GM23248 (cell line): ENCODE data around the gene TMEM150B. TPM values are rescaled to one million over a fixed set of nuclear protein-coding genes. Genes with fewer than 3 reads are reported as not detected.

Experiments used
- DNase-seq: peaks from one replicate; pipeline ENCODE4 v3.0.0-alpha.2; 2015
- H2AFZ ChIP-seq: fragments of 200-600 bp; sonication (generic); 2 replicates; pipeline ENCODE4 v1.6.1; 2016; ENCODE audit warnings: antibody characterized with exemption
- H3F3A ChIP-seq: fragments of 200-600 bp; sonication (generic); 2 replicates; pipeline ENCODE4 v1.6.1; 2016; ENCODE audit warnings: mild to moderate bottlenecking, antibody characterized with exemption, mixed run types; ENCODE audit not compliant: insufficient read depth
- H3K27ac ChIP-seq: fragments of 200-600 bp; sonication (generic); 2 replicates; pipeline ENCODE4 v1.5.1; 2016; ENCODE audit warnings: mild to moderate bottlenecking
- H3K27me3 ChIP-seq: fragments of 200-600 bp; sonication (generic); replicated peaks from 2 replicates; pipeline ENCODE4 v1.6.1; 2016; ENCODE audit warnings: mild to moderate bottlenecking; ENCODE audit not compliant: insufficient read depth
- H3K36me3 ChIP-seq: fragments of 200-600 bp; sonication (generic); 2 replicates; pipeline ENCODE4 v1.6.1; 2016; ENCODE audit warnings: low read depth, mild to moderate bottlenecking
- H3K4me1 ChIP-seq: fragments of 200-600 bp; sonication (generic); 2 replicates; pipeline ENCODE4 v1.6.1; 2016; ENCODE audit warnings: mild to moderate bottlenecking; ENCODE audit not compliant: insufficient read depth
- H3K4me2 ChIP-seq: fragments of 200-600 bp; sonication (generic); one replicate; pipeline ENCODE4 v1.6.1; 2016; ENCODE audit warnings: mild to moderate bottlenecking; ENCODE audit not compliant: unreplicated experiment
- H3K4me3 ChIP-seq: fragments of 200-600 bp; sonication (generic); 2 replicates; pipeline ENCODE4 v1.5.1; 2016; ENCODE audit warnings: mild to moderate bottlenecking
- H3K79me2 ChIP-seq: fragments of 200-600 bp; sonication (generic); 2 replicates; pipeline ENCODE4 v1.6.1; 2016; ENCODE audit warnings: mild to moderate bottlenecking; ENCODE audit not compliant: insufficient read depth
- H3K9ac ChIP-seq: fragments of 200-600 bp; sonication (generic); 2 replicates; pipeline ENCODE4 v1.6.1; 2016; ENCODE audit warnings: mild to moderate bottlenecking
- H3K9me2 ChIP-seq: fragments of 200-600 bp; sonication (generic); 2 replicates; pipeline ENCODE4 v1.6.1; 2016; ENCODE audit warnings: mixed run types, mild to moderate bottlenecking, moderate library complexity; ENCODE audit not compliant: insufficient read depth
- H3K9me3 ChIP-seq: fragments of 200-600 bp; sonication (generic); one replicate; pipeline ENCODE4 v1.6.1; 2017; ENCODE audit warnings: low read depth
- H4K20me1 ChIP-seq: fragments of 200-600 bp; sonication (generic); 2 replicates; pipeline ENCODE4 v1.6.0; 2016; ENCODE audit not compliant: insufficient read depth
- EZH2 ChIP-seq: fragments of 200-600 bp; sonication (generic); IDR thresholded peaks from 2 replicates; pipeline ENCODE4 v1.6.1; 2018; ENCODE audit warnings: antibody characterized with exemption, mild to moderate bottlenecking; ENCODE audit not compliant: insufficient read depth, poor library complexity, severe bottlenecking
- EZH2phosphoT487 ChIP-seq: fragments of 200-600 bp; sonication (generic); IDR thresholded peaks from 2 replicates; pipeline ENCODE4 v1.6.1; 2018; ENCODE audit warnings: antibody characterized with exemption, moderate library complexity, mild to moderate bottlenecking, low read depth; ENCODE audit not compliant: insufficient read depth
- WGBS, 2 experiments: methylation state at CpG; one replicate each; pipeline ENCODE4 v1.1.6; 2015 to 2017; ENCODE audit warnings: low lambda C conversion rate in 2 of 2, low coverage in 1 of 2; ENCODE audit errors: missing lambda C conversion rate in 2 of 2; 5-methylcytosine and 5-hydroxymethylcytosine counted together
- in situ Hi-C: fragments of 300-500 bp; cut with MboI; formaldehyde crosslinking; loops from 2 replicates; pipeline ENCODE4 v1.15.0; 2020
- polyA plus RNA-seq: library from polyadenylated mRNA; unstranded; fragments of >200 nt; fragmentation: Nextera tagmentation; extraction: Ambion mirVana; gene quantifications from 2 replicates; pipeline ENCODE4 v1.2.1, GENCODE V29; 2016
- total RNA-seq: library from RNA; depleted of rRNA; stranded (reverse); fragments of >200 nt; shearing (Covaris generic); gene quantifications from 2 replicates; pipeline ENCODE4 v1.2.3, GENCODE V29; 2014

The TMEM150B gene
- total and polyA plus RNA-seq, 2 experiments from 2014 or later, result not detected

DNA sequence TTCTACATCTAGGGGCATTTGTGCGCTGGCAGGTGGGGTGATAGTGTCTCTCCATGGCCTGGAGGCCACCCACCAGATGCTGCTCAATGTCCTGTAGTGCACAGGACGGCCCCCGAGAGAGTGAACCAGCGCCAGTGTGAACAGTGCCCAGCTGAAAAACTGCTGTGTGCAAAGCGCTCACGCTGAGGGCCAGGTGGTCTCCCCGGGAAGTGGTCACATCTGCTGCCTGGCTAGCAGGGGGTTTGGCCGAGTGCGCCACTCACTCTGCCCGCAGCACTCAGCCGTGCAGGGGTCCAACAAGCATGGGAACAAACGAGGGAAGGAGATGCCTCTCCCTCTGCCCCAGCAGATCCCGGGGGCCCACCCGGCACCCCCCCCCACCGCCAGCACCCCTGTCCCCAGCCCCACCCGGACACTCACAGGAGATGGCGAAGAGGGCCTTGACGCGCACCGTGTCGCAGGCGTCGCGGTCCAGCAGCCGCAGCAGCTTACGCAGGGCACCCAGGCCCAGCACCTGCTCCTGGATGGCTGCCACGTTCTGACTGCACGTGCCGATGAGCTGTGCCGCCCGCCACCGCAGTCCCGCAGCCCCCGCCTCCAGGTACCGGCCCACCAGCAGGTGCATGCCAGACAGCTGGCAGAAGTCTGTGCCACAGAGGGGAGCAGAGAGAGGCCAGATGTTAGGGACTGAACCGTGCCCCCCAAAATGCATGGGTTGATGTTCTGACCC lies 51.0 kb downstream of the TMEM150B start:
- Histone ChIP-seq H2AFZ (no peak overlapping the region), H3K4me2 (no peak overlapping the region), H3K79me2 (peaks cover 6% of the 10 kb centered on the region; the same call in 1 of the 2 replicates), H3K4me1 (peaks cover 5% of the 10 kb centered on the region; the same call in 1 of the 2 replicates), H3K27ac (no peak overlapping the region), H3K9me2 (no peaks in the 10 kb centered on the region), H3K9me3 (no peaks in the 10 kb centered on the region), H3K36me3 (no peaks in the 10 kb centered on the region), H3K9ac (no peak overlapping the region), H4K20me1 (no peaks in the 10 kb centered on the region), H3K4me3 (no peak overlapping the region), H3K27me3 (no peaks in the 10 kb centered on the region), H3F3A (no peaks in the 10 kb centered on the region)
- no peak for TF ChIP-seq EZH2
- TF ChIP-seq EZH2phosphoT487, result no peak
- DNase-seq, result no peak
- WGBS, 2 experiments, result 93 to 96% methylated on average over 15 to 32 of the region's 36 CpGs
- in situ Hi-C loops, result no loop called here

DNA sequence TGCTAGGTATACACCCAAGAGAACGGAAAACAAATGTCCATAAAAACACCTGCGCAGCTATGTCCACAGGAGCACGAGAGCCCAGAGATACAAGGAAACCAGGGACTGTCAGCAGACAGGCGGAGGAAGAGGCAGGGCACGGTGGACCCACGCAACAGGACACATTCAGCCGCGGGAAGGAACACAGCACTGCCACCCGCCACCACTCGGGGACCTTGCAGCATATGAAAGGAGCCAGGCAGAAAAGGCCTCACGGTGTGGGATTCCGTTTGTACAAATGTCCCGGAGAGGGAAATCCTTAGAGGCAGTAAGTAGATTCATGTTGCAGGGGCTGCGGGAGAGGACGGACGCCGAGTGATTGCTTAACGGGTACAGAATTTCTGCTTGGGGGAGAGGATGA lies 53.0 kb downstream of the TMEM150B start:
- H3K27me3 ChIP-seq, result no peaks in the 10 kb centered on the region
- no peak overlapping the region for H3K27ac ChIP-seq
- H3K4me1 ChIP-seq, result no peaks in the 10 kb centered on the region
- DNase-seq, result peak; percentile 11
- no peaks in the 10 kb centered on the region for H3K9me3 ChIP-seq
- H3K79me2 ChIP-seq, result no peaks in the 10 kb centered on the region
- H3K4me2 ChIP-seq, result no peak overlapping the region
- H3K9ac ChIP-seq, result no peak overlapping the region
- H3K4me3 ChIP-seq, result no peak overlapping the region
- in situ Hi-C loops, result no loop called here
- 96 to 97% methylated on average over 18 of the region's 18 CpGs for WGBS, 2 experiments
- no peaks in the 10 kb centered on the region for H3K9me2 ChIP-seq
- TF ChIP-seq EZH2 (no peak), EZH2phosphoT487 (no peak)
- no peaks in the 10 kb centered on the region for H3K36me3 ChIP-seq
- no peak overlapping the region for H2AFZ ChIP-seq
- H4K20me1 ChIP-seq, result no peaks in the 10 kb centered on the region
- no peaks in the 10 kb centered on the region for H3F3A ChIP-seq

DNA sequence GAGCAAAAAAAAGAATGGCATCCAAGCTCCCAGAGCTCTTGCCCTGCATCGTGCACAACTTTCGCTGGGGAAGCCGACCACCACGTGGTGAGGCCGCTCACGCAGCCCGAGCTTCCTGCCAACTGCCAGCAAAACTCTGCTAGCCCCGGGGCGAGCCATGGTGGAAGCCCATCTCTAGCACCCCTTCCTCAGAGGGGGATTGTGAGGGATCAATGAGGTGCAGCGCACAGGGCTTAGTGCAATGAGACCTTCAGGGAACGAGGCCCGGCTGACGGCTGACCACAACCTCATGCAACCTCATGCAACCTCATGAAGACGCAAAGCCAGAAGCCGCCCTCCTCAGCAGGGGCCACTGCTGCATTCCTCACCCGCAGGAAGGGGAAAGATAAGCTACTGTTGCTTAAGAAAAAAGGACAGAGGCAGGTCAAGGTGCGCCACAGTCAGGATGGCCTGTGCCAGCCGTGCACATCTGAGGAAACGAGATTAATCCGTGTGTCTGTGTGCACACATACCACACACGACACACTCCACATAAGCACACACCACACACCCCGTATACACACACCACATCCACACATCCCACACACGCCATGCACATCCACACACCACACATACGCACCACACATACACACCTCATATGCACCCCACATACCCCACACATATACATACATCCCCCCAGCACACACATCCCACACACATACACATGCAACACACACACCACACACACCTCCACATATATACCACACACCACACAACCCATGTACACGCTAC lies 54.8 kb downstream of the TMEM150B start:
- Histone ChIP-seq H3K9me2 (no peaks in the 10 kb centered on the region), H2AFZ (no peak overlapping the region), H3K79me2 (peaks cover 4% of the 10 kb centered on the region; the same call in 1 of the 2 replicates), H3K36me3 (no peaks in the 10 kb centered on the region), H3K9me3 (no peaks in the 10 kb centered on the region), H3K4me3 (no peak overlapping the region), H3K9ac (no peak overlapping the region), H4K20me1 (no peaks in the 10 kb centered on the region), H3F3A (no peaks in the 10 kb centered on the region), H3K4me2 (no peak overlapping the region), H3K27me3 (no peaks in the 10 kb centered on the region), H3K4me1 (no peaks in the 10 kb centered on the region), H3K27ac (no peak overlapping the region)
- 94% methylated on average over 24 to 25 of the region's 25 CpGs for WGBS, 2 experiments
- no peak for DNase-seq
- in situ Hi-C loops, result no loop called here
- no peak for TF ChIP-seq EZH2
- TF ChIP-seq EZH2phosphoT487, result no peak

DNA sequence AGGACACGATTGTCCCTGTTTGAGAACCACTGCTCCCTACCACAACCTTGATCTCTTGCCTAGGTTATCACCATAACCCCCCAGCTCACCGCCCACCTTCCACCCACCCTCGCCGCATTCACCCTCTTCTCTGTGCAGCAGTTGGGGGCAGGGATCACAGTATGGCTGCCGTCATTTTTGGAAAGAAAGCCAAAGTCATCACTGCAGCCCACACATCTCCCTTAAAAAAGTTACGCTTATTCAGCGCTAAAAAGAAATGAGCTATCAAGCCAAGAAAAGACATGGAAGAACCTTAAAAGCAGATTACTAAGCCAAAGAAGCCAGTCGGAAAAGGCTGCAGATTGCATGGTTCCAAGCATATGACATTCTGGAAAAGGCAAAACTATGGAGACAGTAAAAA lies 55.8 kb downstream of the TMEM150B start:
- 97 to 98% methylated on average over 8 of the region's 8 CpGs for WGBS, 2 experiments

More for the DNA sequence above, 55.8 kb downstream of the TMEM150B start:
- Histone ChIP-seq H3K27ac (no peak overlapping the region), H3K27me3 (no peaks in the 10 kb centered on the region), H3K9me2 (no peaks in the 10 kb centered on the region), H3K4me3 (no peak overlapping the region), H3K9me3 (no peaks in the 10 kb centered on the region), H3F3A (no peaks in the 10 kb centered on the region), H3K36me3 (no peaks in the 10 kb centered on the region), H3K9ac (no peak overlapping the region), H3K4me1 (no peaks in the 10 kb centered on the region), H2AFZ (no peak overlapping the region), H3K4me2 (no peak overlapping the region), H4K20me1 (no peaks in the 10 kb centered on the region), H3K79me2 (peaks cover 4% of the 10 kb centered on the region; the same call in 1 of the 2 replicates)
- no peak for DNase-seq
- in situ Hi-C loops, result no loop called here
- TF ChIP-seq EZH2 (no peak), EZH2phosphoT487 (no peak)
